HepG2 (cell line): Measurements from ENCODE around the gene SLC24A4. TPM values are rescaled to one million over a fixed set of nuclear protein-coding genes. Genes with fewer than 3 reads are reported as not detected.

Experiments used
- AHDC1 ChIP-seq: sonication (generic); formaldehyde crosslinking; IDR thresholded peaks from 2 replicates; pipeline ENCODE4 v1.5.1; 2020; ENCODE audit warnings: mild to moderate bottlenecking, missing genetic modification reagents, borderline replicate concordance
- ATAD3A ChIP-seq: sonication (generic); formaldehyde crosslinking; IDR thresholded peaks from 2 replicates; pipeline ENCODE4 v1.4.0; 2020; ENCODE audit warnings: missing genetic modification reagents
- BRD4 ChIP-seq: sonication (generic); formaldehyde crosslinking; IDR thresholded peaks from 2 replicates; pipeline ENCODE4 v1.4.0; 2020; ENCODE audit warnings: missing genetic modification reagents
- DR1 ChIP-seq: sonication (generic); formaldehyde crosslinking; IDR thresholded peaks from 2 replicates; pipeline ENCODE4 v1.8.0; 2021; ENCODE audit warnings: mild to moderate bottlenecking, missing genetic modification reagents, inconsistent platforms
- HOXA5 ChIP-seq: sonication (generic); formaldehyde crosslinking; IDR thresholded peaks from 2 replicates; pipeline ENCODE4 v1.4.0; 2020; ENCODE audit warnings: missing genetic modification reagents
- LCORL ChIP-seq, 2 experiments: fragments of 450-650 bp in 1 of 2; sonication (generic) in 1 of 2; formaldehyde crosslinking in 1 of 2; IDR thresholded peaks; 2 replicates each; pipeline versions ENCODE4 v1.5.0 to v1.6.1; 2017 to 2020; ENCODE audit warnings: antibody characterized with exemption in 1 of 2, missing genetic modification reagents in 1 of 2
- MAX ChIP-seq: IDR thresholded peaks from 2 replicates; pipeline ENCODE4 v1.6.1; 2012; ENCODE audit warnings: inconsistent platforms
- RAD51 ChIP-seq: fragments of 450-650 bp; IDR thresholded peaks from 2 replicates; pipeline ENCODE4 v1.6.1; 2016; ENCODE audit warnings: borderline replicate concordance
- SP140L ChIP-seq: sonication (generic); formaldehyde crosslinking; IDR thresholded peaks from 2 replicates; pipeline ENCODE4 v1.4.0; 2020; ENCODE audit warnings: missing genetic modification reagents, borderline replicate concordance
- TEAD3 ChIP-seq: optimal IDR thresholded peaks from 2 replicates; pipeline ENCODE3; 2016; ENCODE audit warnings: borderline replicate concordance
- ZC3H13 ChIP-seq: sonication (generic); formaldehyde crosslinking; IDR thresholded peaks from 2 replicates; pipeline ENCODE4 v1.8.1; 2023; ENCODE audit warnings: mild to moderate bottlenecking, missing genetic modification reagents, moderate library complexity
- ZNF318 ChIP-seq: sonication (generic); formaldehyde crosslinking; IDR thresholded peaks from 2 replicates; pipeline ENCODE4 v1.4.0; 2020; ENCODE audit warnings: mild to moderate bottlenecking, missing genetic modification reagents
- ZNF337 ChIP-seq: sonication (generic); formaldehyde crosslinking; IDR thresholded peaks from 2 replicates; pipeline ENCODE4 v1.5.1; 2020; ENCODE audit warnings: missing genetic modification reagents, low read depth, mild to moderate bottlenecking, borderline replicate concordance
- ZNF597 ChIP-seq: sonication (generic); formaldehyde crosslinking; IDR thresholded peaks from 2 replicates; pipeline ENCODE4 v1.5.0; 2020; ENCODE audit warnings: missing genetic modification reagents
- polyA plus RNA-seq, 8 experiments: library from polyadenylated mRNA; depleted of rRNA in 3 of 8; stranded (reverse) in 7 of 8; unstranded in 1 of 8; fragments of >200 nt; fragmentation: Illumina TruSeq in 4 of 8; extraction: Trizol in 4 of 8; gene quantifications; 2 replicates each; pipeline versions ENCODE4 v1.2.1 to v1.2.3, GENCODE V29; 2011 to 2016; ENCODE audit warnings: low read depth in 4 of 8, missing spikeins in 1 of 8, mixed read lengths in 1 of 8; ENCODE audit not compliant: insufficient read depth in 1 of 8
- total RNA-seq, 5 experiments: library from RNA; depleted of rRNA; stranded (reverse); fragments of >200 nt; fragmentation: Illumina TruSeq; extraction: Trizol; gene quantifications; 2 replicates each; pipeline ENCODE4 v1.2.3, GENCODE V29; 2016; ENCODE audit warnings: low read depth in 1 of 5

The SLC24A4 gene
- total and polyA plus RNA-seq, 2 of the 13 experiments (the other 11 are each of a cell fraction or from before 2014, with no cell fraction given): not detected

GRCh38 chr14:92503756-92504491 is 181.0 kb downstream of the SLC24A4 start (continued):
- no peak for TF ChIP-seq ZNF318 (CRISPR knock-in tag)
- TF ChIP-seq RAD51: no peak
- no peak for TF ChIP-seq ZC3H13 (CRISPR knock-in tag)
- TF ChIP-seq DR1 (CRISPR knock-in tag): no peak
- TF ChIP-seq AHDC1 (CRISPR knock-in tag): peak; percentile 83; the same call in 1 of the 2 replicates
- no peak for TF ChIP-seq SP140L (CRISPR knock-in tag)
- peak; percentile 33; the same call in 1 of the 2 replicates for TF ChIP-seq HOXA5 (CRISPR knock-in tag)
- TF ChIP-seq MAX: 0 out of 2 replicates have a peak, but pooled peaks have one; percentile 25
- no peak for TF ChIP-seq ATAD3A (CRISPR knock-in tag)
- TF ChIP-seq ZNF597 (CRISPR knock-in tag): no peak
- TF ChIP-seq TEAD3 (CRISPR knock-in tag): peak; percentile 98
- TF ChIP-seq ZNF337 (CRISPR knock-in tag): no peak
- TF ChIP-seq BRD4 (CRISPR knock-in tag): no peak
- TF ChIP-seq LCORL (IDR thresholded peaks at IDR 0.05): no peak
- peak; percentile 72; the same call in 1 of the 2 replicates for TF ChIP-seq LCORL (CRISPR knock-in tag; IDR thresholded peaks at IDR 0.05)
